GM18907 (cell line): ENCODE measurements around the gene ADAMTS17.

Experiments used
- ATAC-seq: cut with Tn5 transposase; IDR thresholded peaks from one replicate; pipeline ENCODE4 v1.9.1; 2021; ENCODE audit warnings: mild to moderate bottlenecking, moderate library complexity; ENCODE audit not compliant: unreplicated experiment

The ADAMTS17 gene

GRCh38 chr15:99962006-99962561, 379.7 kb downstream of the ADAMTS17 start:
- ATAC-seq: no peak

- no peak for ATAC-seq
These were observed 380.7 kb downstream of the ADAMTS17 start for GRCh38 chr15:99961011-99961441.

- no peak for ATAC-seq
These were observed 382.4 kb downstream of the ADAMTS17 start for GRCh38 chr15:99959326-99959725.

GRCh38 chr15:99958426-99959097, 383.2 kb downstream of the ADAMTS17 start:
- ATAC-seq: no peak

- ATAC-seq: no peak
These were observed 384.1 kb downstream of the ADAMTS17 start for GRCh38 chr15:99957642-99958013.

- ATAC-seq: no peak
These were observed 384.7 kb downstream of the ADAMTS17 start for GRCh38 chr15:99956820-99957641.

- no peak for ATAC-seq
These were observed 385.6 kb downstream of the ADAMTS17 start for GRCh38 chr15:99956022-99956775.

- ATAC-seq: no peak
These were observed 386.2 kb downstream of the ADAMTS17 start for GRCh38 chr15:99955532-99955931.

- ATAC-seq: no peak
These were observed 386.6 kb downstream of the ADAMTS17 start for GRCh38 chr15:99955181-99955525.

- ATAC-seq: no peak
These were observed 387.2 kb downstream of the ADAMTS17 start for GRCh38 chr15:99954361-99955180.

GRCh38 chr15:99953886-99954285, 387.9 kb downstream of the ADAMTS17 start:
- ATAC-seq: no peak

- no peak for ATAC-seq
These were observed 390.3 kb downstream of the ADAMTS17 start for GRCh38 chr15:99951511-99951910.

- no peak for ATAC-seq
These were observed 397.6 kb downstream of the ADAMTS17 start for GRCh38 chr15:99944131-99944530.

- ATAC-seq: no peak
These were observed 398.3 kb downstream of the ADAMTS17 start for GRCh38 chr15:99943466-99943865.

GRCh38 chr15:99932676-99933402, 408.9 kb downstream of the ADAMTS17 start:
- no peak for ATAC-seq

- ATAC-seq: no peak
These were observed 409.8 kb downstream of the ADAMTS17 start for GRCh38 chr15:99931703-99932603.

- ATAC-seq: no peak
These were observed 411.1 kb downstream of the ADAMTS17 start for GRCh38 chr15:99930696-99931095.

GRCh38 chr15:99929266-99929665, 412.5 kb downstream of the ADAMTS17 start:
- no peak for ATAC-seq
